Stimulated activated CD8-positive, alpha-beta memory T cell treated with anti-CD3 and anti-CD28 coated beads, Interleukin-7, amount 100 ng/mL, for 48 hours (primary cell): Measurements from ENCODE around the gene HOXC9.

Source experiments
- DNase-seq, 2 donors: peaks; one replicate each; pipeline ENCODE4 v3.0.0-alpha.2; 2020; ENCODE audit warnings: low read depth in 1 of 2; ENCODE audit errors: extremely low read depth in 1 of 2

HOXC9 gene

DNA sequence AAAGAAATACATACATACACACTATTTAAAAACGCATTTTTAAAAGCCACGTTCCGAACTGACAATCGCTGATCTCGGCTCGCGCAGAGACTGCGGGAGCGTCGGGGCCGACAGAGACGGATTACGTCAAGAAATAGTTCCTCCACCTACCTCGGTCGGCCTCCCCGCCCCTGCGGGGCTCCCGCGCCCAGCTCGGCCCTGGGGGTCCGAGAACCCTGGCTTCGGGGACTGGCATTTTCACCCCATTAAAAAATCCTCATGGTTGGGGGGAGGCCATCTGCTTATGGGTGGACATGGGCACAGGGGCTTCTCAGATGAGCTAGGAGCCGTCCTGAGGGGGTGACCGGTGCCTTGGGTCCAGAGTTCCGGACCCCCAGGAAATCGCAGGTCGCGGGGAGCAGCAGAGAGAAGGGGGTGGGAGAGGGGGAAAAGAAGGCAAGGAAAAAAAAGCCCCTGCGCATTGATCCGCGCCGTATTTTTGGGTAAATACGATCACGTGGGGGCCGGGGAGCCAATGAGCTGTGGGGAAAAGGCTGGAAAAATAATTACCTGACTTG is 324 bp upstream of the HOXC9 start:
- DNase-seq = no peak

DNA sequence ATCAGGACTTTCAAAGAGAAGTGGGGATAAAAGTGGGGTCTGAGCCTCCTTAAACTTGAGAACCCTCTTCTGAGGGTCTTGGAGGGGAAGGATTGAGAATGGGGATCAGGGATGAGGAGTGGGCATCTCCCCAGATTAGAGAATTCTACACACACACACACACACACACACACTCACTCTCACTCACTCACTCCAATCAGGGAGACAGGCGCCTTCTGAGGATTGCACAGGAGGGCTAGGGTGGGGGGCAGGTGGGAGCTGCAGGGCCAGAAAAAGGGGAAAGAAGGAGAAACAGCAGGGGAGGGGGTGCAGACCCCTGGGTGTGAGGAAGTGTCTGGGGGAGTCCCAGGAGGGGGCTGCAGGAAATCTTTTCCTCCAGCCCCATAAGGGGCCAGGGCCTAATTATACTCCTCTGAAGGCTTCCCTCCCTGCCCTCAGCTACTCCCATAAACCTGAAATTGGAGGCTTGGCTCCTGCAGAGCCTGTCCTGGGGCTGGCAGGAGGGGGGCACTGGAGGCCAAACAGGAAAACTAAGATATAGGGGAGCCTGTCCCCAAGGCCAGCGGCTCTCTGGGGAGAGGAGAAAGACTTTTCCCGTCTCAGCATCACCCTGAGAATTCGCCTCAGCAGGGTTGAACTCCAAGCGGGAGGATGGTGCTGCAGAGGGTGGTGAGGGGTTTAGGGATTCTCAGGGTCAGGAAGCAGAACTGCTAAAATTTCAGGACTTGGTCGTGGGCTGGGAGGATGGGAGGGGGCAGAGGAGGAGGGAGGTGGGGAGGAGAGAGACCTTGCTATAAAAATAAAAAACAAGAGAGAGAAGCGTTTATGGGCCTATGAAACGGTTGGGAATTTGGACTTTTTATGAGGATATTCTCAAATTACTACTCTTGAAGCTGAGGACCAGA is 1.6 kb downstream of the HOXC9 start:
- DNase-seq = no peak

DNA sequence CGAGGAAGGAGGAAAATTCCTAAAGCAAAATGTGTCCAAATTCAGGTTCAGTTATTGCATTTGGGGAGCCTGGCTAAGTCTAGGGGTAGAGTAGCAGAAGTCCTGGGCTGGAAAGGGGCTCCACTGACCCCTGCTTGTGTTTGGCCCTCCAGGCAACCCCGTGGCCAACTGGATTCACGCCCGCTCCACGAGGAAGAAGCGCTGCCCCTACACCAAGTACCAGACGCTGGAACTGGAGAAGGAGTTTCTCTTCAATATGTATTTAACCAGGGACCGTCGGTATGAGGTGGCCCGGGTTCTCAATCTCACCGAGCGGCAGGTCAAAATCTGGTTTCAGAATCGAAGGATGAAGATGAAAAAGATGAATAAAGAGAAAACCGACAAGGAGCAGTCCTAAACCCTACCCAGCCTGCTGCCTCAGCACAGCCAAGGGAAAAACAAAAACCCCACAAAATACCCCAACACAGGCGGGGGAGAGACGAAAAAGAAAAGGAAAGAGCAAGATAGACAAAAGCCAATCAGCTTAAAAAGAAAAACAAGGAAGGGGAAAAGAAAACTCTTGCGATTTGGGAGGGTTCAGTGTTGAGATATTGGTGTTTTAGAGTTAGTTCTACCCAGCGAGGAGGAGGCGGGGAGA is 2.4 kb downstream of the HOXC9 start:
- no peak for DNase-seq

DNA sequence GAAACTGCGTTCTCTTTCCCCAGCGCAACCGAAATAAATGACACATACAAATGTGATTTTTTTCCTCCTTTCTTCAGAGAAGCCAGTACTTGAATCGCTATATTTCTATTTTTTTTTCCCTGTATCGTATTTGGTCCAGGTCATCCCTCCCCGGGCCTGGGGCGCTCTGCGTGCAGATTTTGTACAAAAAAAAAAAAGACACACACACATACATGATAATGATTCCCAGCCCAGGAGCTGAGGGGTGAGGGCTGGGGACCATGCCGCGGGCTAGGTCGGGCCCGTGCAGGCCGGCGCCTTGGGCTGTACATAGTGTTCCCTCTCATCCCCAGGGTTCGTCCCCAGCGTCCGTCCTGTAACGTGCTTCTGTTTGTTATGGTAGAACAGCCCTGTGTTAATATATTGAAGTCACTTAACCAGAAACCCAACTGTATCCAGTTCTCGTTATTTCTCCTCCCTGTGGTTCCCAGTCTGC is 3.0 kb downstream of the HOXC9 start:
- no peak for DNase-seq

DNA sequence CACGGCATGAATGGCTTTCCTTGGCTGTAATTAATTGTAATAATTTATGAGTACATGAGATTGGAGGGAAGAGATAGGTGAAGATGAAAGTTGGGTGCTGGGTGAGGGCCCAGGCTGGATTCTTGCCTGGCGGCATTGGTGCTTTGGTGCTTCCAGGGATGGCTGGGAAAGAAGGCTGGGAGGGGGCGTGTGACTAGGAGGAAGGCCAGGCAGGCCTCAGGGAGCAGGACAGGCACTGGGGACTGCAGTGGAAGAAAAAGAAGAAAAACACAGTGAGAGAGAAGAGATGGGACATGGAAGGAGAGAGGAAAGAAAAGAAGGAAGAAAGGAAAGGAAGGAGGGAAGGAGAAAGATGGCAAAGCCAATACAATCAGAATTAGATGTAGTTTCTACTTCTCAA is 3.7 kb downstream of the HOXC9 start:
- no peak for DNase-seq

DNA sequence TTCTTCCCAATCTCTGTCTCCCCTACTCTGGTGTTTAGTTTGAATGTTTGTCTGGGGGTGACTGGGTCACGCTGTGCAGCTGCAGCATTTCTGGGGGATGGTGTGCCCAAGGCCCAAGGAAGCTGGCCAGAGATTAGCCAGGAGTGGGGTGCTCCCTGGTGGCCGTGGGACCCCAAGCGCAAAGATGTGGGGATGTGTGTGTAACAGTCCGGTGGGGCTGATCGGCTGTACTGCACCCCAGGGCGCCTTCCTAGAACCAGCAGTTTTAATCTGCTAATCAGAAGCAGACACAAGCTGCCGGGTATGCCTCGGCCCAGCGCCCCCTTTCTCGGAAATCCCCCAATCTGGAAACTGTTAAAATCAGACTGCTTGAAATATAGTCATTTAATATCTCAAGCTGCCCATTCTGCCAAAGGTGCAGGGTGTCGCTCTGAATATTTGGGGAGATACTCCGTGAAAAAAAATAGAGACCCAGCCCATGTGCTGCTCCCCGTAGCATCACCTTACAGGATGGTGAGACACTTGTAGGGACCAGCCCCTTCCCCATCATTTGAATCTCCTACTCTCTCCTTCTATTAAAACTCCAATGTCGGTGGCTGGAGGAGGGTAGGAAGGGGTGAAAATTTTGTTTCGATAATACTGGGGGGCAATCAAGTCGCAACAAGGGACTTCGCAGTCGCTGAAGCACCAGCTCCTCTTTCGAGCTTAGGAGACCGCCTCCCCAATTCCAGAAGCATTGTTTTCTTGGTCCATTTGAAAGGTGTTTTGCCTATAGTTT is 4.3 kb downstream of the HOXC9 start:
- DNase-seq = no peak

DNA sequence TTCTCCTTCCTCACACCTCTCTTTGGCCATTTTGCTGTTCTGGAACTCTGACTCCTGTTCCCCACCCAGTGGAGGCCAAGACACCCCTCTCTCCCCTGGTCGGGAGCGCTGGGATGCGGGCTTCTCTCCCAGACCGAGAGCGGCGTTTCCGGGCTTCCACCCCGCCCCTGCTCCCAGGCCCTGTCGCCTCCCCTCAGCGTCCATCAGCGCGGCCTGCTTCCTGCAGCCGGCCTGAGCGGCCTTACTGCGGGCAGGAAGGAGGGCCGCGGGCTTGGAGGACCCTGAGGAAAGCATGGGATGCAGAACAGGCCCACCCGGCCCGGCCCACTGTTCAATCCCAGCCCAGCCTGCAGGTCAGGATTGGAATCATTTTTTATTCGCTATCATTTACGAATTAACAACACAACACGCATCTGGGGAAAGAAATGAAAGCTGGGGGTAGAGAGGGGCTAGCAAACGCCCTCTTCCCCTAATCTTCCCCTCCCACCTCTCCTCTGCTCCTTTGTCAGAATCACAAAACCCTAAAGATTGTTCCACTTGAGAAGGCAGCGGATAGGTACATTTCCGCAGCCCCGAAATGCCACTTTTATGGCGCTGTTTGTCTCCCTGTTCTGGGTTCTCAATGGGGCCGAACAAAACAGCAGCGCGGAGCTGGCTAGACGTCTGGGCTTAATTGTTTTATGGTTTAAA is 5.0 kb downstream of the HOXC9 start:
- DNase-seq = no peak

DNA sequence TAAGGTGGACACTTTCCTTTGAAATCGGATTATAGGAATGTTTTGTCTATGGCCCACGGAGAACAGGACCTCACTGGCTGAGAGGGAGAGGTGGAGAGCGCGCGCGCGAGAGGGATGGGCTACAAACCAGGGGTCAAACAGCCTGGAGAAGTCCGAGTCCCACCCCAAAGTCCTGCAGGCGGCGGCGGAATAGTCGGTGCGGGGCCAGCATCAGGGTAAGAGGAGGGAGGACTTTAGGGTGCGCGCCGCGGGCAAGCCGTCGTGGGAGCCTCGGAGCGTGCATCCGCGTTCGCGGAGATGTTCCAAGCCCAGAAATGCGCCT is 5.5 kb downstream of the HOXC9 start:
- DNase-seq = no peak

DNA sequence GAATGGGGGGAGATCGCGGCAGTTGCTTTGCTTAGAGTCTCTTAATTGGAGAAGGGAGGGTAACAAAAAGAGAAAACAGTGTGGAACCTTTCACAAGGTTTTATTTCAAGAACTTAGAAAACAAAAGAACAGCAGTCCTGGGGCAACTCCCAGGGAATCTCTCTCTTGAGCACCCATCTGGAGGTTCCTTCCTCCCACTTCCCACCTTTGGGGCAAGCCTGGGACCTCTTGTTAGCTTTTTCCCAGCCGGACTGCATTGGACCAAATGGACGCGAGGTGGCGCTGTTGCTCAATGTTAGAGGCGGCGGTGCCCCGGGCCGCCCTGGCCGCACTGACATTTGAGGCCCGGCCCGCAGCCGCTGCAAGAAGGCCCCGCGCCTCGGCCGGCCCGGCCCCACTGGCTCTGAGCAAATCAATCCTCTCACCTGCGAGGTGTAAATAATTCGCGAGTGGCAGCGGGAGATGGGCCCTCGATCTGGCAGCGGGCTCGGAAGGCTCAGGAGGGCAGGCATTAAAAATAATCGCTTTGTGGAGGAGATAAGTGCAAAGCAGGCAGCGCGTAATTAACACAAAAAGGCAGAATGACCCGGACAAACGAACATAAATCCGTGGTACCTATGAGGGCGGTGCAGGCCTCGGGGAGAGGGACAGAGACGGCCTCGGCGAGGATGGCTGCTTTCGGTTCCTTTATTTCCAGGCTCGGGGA is 6.0 kb downstream of the HOXC9 start:
- DNase-seq = peak; percentile 54 to 69

DNA sequence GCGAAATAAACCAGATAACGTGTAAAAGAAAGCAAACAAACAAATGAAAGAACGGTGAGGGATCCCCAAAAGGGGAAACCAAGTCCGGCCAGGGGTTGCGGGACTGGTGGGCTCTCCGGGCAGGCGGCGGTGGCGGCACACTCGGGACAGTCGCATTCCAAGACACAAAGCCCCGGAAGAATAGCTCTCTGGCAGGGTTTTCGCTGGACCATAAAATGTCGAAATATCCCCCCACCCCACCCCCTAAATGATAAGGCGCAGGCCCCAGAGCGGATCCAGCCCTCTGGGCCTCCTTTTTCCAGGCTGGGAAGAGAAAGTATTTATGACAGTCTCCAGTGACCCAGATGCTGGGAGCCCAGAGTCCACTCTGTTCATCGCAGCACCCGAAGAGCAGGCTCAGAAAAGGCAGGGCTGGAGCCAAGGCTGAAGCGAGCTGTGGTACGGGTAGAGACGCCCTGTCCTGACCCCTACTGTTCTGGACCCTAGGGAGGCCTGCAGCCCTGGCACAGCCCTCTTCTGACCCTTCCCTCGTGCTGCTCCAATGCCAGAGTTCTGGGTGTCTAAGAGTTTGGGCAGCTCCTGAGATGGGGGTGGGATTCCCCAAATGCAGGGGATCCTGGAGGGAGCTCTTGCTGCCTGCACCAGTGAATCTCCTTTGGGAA is 6.7 kb downstream of the HOXC9 start:
- no peak for DNase-seq

DNA sequence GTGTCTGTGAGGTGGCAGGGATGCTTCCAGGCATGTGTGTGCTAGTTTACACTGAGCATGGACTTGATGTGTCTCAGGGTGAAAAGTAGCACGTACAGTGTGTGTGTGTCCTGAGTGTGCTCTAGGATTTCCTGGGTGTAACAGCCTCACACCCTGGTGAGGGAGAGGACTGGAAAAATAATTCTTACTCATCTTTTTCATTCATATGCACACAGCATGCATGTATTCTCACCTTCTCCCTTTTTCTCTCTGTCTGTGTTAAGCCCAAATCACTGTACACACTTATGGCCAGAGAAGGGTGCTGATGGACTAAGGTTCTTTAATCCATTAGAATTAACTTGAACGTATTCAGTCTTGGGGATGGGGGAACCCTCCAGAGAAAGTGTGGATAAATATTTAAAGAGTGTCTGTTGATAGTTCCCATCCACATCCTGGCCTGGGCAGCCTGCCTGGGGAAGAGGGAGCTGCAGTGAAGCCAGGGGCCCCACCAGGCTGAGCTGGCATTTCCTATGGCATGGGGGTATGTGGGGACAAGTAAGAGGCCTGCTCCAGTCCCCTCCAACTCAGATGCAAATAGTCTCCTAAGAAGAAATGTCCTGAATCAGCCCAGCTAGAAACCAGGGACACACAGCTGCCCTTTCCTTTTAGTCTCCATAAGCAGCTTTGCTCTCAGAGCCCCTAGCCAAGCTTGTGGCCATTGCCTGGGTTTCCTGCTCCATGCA is 7.7 kb downstream of the HOXC9 start:
- DNase-seq = no peak

DNA sequence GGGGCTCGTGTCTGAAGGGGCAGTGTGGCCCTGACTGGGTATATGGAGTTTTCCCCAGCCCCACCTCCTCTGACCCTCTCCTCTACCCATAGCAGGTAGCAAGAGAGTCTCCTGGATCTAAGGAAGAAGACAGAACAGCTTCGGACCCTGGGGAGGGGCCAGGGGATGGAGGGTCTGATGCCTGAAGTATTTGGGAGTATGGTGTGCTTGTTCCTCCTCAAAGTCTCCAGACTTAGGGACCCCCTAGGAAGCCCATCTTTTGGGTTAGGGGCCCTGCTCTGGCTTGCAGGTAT is 8.2 kb downstream of the HOXC9 start:
- no peak for DNase-seq

DNA sequence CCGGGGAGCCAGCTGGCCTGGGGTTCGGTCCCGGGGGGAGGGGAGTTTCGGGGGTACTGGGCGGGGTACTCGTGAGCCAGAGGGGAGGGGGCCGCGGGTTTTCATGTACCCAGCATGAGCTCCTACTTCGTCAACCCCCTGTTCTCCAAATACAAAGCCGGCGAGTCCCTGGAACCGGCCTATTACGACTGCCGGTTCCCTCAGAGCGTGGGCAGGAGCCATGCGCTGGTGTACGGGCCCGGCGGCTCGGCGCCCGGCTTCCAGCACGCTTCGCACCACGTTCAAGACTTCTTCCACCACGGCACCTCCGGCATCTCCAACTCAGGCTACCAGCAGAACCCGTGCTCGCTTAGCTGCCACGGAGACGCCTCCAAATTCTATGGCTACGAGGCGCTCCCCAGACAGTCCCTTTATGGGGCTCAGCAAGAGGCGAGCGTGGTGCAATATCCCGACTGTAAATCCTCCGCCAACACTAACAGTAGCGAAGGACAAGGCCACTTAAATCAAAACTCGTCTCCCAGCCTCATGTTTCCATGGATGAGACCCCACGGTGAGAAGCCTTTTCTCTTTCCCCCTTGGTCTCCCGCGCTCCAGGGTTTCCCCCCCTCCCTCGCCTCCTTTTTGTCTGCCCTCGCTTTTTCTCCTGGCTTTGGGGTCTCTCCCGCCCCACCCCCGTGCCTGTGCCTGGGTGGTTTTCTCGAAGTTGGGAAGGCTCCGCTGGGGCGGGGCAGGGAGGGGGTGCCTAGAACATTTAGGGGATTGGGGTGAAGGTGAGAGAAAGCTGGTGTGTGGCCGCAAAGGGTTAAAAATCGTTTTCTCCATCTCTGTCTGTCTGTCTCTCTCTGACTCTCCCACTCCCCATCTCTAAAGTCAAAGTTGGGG is 9.5 kb downstream of the HOXC9 start:
- DNase-seq = no peak

DNA sequence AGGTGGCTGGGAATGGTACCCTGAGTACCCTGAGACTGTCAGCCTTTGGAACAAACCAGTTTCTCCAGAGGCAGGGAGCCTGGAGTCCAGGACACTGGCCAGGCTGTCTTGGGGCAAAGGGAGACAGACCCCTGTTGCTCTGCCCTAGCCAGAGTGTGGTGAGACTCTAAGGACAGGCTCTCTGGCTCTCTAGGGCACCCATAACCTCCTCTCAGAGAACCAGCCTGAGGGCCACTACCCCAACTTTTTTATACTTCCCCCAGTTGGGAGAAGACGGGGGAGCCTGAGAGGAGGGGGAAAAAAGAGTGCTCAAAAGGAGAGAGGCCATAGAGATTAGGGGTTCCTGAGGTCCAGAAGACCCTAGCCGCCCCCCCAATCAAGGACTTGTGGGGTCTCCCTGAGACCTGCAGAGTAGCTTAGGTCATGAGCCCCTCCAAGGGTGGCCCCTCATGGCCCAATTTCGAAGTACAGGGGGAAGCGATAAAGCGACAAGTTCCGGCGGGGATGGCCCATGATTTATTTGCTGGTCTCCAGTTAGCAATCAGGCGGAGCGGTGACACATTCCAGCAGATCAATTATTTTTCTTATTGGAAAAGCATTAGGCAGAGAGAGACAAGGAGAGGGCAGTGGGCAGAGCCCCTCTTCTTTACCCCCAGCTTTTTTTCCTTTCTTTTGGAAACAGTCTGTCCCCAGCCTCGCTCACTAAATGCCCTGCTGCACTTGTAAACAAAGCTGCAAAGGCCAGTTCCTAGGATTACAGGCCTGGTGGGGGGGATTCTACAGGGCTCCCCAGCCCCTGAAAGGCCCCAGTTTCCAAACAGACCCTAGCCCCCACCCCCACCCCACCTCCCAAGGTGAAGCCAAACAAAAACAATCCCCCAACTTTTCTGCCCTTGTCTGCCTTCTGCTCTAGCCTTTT is 10.4 kb downstream of the HOXC9 start:
- DNase-seq = no peak

DNA sequence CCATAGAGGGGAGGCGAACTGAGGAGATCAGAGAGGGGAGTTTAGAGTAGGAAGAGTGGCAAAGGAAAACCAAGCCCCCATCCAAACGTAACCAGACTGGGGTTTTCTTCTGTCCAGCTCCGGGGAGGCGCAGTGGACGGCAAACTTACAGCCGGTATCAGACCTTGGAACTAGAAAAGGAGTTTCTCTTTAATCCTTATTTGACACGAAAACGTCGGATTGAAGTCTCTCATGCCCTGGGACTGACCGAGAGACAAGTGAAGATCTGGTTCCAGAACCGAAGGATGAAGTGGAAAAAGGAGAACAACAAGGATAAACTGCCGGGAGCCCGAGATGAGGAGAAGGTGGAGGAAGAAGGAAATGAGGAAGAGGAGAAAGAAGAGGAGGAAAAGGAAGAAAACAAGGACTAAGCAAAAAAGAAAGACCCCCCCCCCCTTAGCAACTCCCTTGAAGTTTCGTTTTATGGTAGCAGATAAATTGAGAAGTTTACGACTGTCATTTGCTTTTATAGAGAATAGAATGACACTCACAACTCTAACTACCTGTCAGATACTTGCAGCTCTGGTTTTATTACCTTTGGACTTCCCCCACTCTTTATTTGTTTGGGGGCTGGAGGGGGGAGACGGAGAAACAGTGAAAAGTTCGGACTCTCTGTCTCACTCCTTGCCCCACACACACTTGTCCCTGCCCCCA is 11.2 kb downstream of the HOXC9 start:
- DNase-seq = no peak

DNA sequence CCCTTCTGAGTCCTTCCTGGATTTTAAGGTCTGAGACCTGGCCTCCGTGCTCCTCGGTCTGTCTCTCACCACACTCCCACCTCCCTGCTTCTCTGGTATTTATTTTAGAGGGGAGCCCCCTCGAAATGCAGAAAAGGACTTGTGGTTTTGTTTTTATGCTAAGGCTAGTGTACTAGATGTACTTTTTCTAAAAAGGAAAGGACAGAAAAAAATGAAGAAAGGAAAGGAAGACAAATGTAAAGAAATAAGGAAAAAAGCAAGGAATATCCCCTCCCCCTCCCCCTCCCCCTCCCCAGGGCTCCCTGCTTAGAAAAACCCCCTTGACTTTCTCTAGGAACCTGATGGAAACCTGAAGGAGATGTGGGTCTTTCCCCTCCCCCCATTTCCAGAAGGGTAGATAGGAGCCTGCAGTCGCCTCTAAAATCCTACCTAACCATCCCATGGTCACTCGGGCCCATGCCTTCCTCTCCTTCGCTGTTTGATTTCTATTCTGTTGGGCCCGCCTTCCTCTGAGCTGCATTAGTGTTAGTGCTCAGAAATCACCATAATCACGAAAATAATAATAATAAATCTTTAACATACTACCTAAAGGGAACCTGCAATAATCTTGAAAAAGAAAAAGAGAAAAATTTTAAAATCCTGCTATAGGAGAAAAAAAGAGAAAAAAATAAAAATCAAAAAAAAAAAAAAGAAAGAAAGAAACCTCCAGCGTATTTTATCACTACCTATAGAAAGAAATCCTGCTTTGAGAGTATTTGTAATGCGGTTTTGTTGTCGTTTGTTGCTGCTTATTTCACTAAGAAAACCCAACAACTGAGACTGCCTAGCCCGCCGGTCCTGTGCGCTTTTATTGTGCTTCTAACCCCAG is 11.9 kb downstream of the HOXC9 start:
- no peak for DNase-seq
